HG03521 (cell line): ENCODE measurements around the gene COA1.
"Not testable (repeated sequence)": the region's sequence is repeated elsewhere in the genome, so short reads cannot be mapped to it uniquely, and the experiment has no call there.

Experiments used
- ATAC-seq: cut with Tn5 transposase; IDR thresholded peaks from one replicate; pipeline ENCODE4 v1.9.1; 2021; ENCODE audit warnings: mild to moderate bottlenecking, moderate library complexity; ENCODE audit not compliant: unreplicated experiment

COA1 gene

GRCh38 chr7:43758822-43759683, 29.7 kb upstream of the COA1 start:
- peak; percentile 47 for ATAC-seq

- peak; percentile 63 for ATAC-seq
Measured at GRCh38 chr7:43758029-43758821, 28.9 kb upstream of the COA1 start, which contains the start of gene BLVRA. BLVRA (plus strand) TSS chr7:43758680; CDS start chr7:43771159, 12,479 bp downstream.

GRCh38 chr7:43757073-43757720, 27.9 kb upstream of the COA1 start:
- ATAC-seq = no peak

GRCh38 chr7:43756368-43757072, 27.2 kb upstream of the COA1 start:
- ATAC-seq = no peak

- ATAC-seq = no peak
Measured at GRCh38 chr7:43754596-43754995, 25.3 kb upstream of the COA1 start.

GRCh38 chr7:43753843-43754242, 24.5 kb upstream of the COA1 start:
- peak; percentile 42 for ATAC-seq

- no peak for ATAC-seq
Measured at GRCh38 chr7:43753271-43753810, 24.0 kb upstream of the COA1 start.

GRCh38 chr7:43752411-43752810, 23.1 kb upstream of the COA1 start:
- ATAC-seq = no peak

- no peak for ATAC-seq
Measured at GRCh38 chr7:43750016-43750887, 20.9 kb upstream of the COA1 start.

- ATAC-seq = no peak
Measured at GRCh38 chr7:43749383-43749940, 20.1 kb upstream of the COA1 start.

- no peak for ATAC-seq
Measured at GRCh38 chr7:43747328-43748105, 18.2 kb upstream of the COA1 start.

GRCh38 chr7:43742692-43743091, 13.4 kb upstream of the COA1 start:
- no peak for ATAC-seq

- ATAC-seq = no peak
Measured at GRCh38 chr7:43737467-43738127, 8.3 kb upstream of the COA1 start.

- peak; percentile 64 for ATAC-seq
Measured at GRCh38 chr7:43735802-43736603, 6.7 kb upstream of the COA1 start.

GRCh38 chr7:43735403-43735801, 6.1 kb upstream of the COA1 start:
- no peak for ATAC-seq

- not testable (repeated sequence) for ATAC-seq
Measured at GRCh38 chr7:43734575-43735332, 5.4 kb upstream of the COA1 start.
